ENCODE data around the gene SORL1.

DNA sequence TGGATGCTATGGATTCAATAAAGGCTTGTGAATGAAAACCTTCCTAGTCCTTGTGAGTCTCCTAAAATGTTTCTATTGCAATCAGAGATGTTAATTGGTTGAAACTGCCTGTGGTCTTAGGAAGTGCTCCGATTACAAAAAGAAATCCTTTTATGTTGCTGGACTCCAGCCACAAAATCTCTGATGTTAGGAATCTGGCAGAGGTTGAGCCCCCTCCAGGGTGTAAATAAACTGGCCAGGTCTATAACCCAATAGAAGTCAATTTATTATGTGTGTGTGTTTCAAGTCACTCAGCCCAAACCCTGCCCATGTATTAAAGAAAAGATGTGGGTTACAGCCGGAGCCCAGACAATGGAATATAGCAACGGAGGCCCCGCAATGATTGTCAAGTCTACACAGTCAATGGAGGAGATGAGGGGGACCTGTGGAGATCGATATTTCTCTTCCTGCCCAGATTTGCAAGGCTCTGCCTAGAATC, 218.7 kb downstream of the SORL1 start:
- TF ChIP-seq EP300 (IDR thresholded peaks at IDR 0.05) (no peak), POLR2AphosphoS5 (IDR thresholded peaks at IDR 0.05) (no peak)
- TF ChIP-seq, protein P1, sequence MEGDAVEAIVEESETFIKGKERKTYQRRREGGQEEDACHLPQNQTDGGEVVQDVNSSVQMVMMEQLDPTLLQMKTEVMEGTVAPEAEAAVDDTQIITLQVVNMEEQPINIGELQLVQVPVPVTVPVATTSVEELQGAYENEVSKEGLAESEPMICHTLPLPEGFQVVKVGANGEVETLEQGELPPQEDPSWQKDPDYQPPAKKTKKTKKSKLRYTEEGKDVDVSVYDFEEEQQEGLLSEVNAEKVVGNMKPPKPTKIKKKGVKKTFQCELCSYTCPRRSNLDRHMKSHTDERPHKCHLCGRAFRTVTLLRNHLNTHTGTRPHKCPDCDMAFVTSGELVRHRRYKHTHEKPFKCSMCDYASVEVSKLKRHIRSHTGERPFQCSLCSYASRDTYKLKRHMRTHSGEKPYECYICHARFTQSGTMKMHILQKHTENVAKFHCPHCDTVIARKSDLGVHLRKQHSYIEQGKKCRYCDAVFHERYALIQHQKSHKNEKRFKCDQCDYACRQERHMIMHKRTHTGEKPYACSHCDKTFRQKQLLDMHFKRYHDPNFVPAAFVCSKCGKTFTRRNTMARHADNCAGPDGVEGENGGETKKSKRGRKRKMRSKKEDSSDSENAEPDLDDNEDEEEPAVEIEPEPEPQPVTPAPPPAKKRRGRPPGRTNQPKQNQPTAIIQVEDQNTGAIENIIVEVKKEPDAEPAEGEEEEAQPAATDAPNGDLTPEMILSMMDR (IDR thresholded peaks at IDR 0.05) = no peak

Data from gastroesophageal sphincter (tissue), 3 donors.